ENCODE results near the gene FIBCD1. TPM values are rescaled to one million over a fixed set of nuclear protein-coding genes. Genes with fewer than 3 reads are reported as not detected.

The FIBCD1 gene
- total and polyA plus RNA-seq, 9 of the 15 experiments (the other 6 are each of a cell fraction or from before 2014, with no cell fraction given): 0.53 to 1.2 (median 0.95) TPM; not detected in 4

GRCh38 chr9:130973686-130974281, 34.7 kb upstream of the FIBCD1 start:
- Histone ChIP-seq H3K36me3 (ENCODE audit: control insufficient read depth, insufficient read depth, low read length) (no peaks in the 10 kb centered on the region), H3K27ac (ENCODE audit: extremely low read depth, low read depth, low read length) (no peak overlapping the region), H3K4me3 (no peak overlapping the region), H2AFZ (ENCODE audit: low read depth, low read length) (no peak overlapping the region), H3K27me3 (ENCODE audit: control insufficient read depth in 2 of 2, insufficient read depth in 2 of 2, low read length in 2 of 2) (peaks cover 80 to 98% of the 10 kb centered on the region in 2 experiments), H3K9ac (ENCODE audit: insufficient read depth in 1 of 2, low read depth in 2 of 2, low read length in 2 of 2) (peak overlapping the region in 1 of 2 experiments; percentile 3; a peak in 1 of 4 replicates), H3K4me1 (replicated peaks in 1 of 2; ENCODE audit: control insufficient read depth in 2 of 2, insufficient read depth in 2 of 2, low read length in 2 of 2) (peaks cover 0 to 20% of the 10 kb centered on the region in 2 experiments; a peak in 1 of 5 replicates), H3K9me3 (replicated peaks; ENCODE audit: control insufficient read depth, insufficient read depth, low read depth, low read length) (no peaks in the 10 kb centered on the region; the same call in 1 of the 2 replicates), H4K20me1 (replicated peaks; ENCODE audit: control insufficient read depth, insufficient read depth, low read length) (peaks cover 62% of the 10 kb centered on the region), H3K4me2 (ENCODE audit: insufficient read depth, low read length) (no peak overlapping the region), H3K9me1 (ENCODE audit: control insufficient read depth, insufficient read depth, low read length) (no peaks in the 10 kb centered on the region), H3K79me2 (ENCODE audit: control insufficient read depth, insufficient read depth, low read length) (no peaks in the 10 kb centered on the region)
- intact Hi-C loops (cut with micrococcal nuclease): no loop called here
- peak; percentile 8 for ATAC-seq
- peak in 3 of 4 experiments; percentile 62 to 65 (median 63) for DNase-seq (ENCODE audit: extremely low read depth in 1 of 4, low spot score in 3 of 4)
- BruUV-seq (replicated peaks): no TSS peak
- POLR2A ChIA-PET: interaction anchor here (0.5 to 4.2 kb wide), 28 partner anchors 8 to 205 kb away, joined by 3 to 86 read pairs (median 3); partner anchors contain the start of gene LAMC3
- TF ChIP-seq SREBF1 (IDR thresholded peaks at IDR 0.05; ENCODE audit: borderline replicate concordance, low read depth, low read length): no peak
- TF ChIP-seq SIX5 (IDR thresholded peaks at IDR 0.05; ENCODE audit: borderline replicate concordance in 1 of 2, insufficient read depth in 1 of 2, low read depth in 1 of 2, low read length in 2 of 2): no peak
- TF ChIP-seq GTF3C2 (IDR thresholded peaks at IDR 0.05; ENCODE audit: borderline replicate concordance, extremely low read depth, insufficient read length): no peak
- no peak for TF ChIP-seq BRCA1 (IDR thresholded peaks at IDR 0.05)
- TF ChIP-seq BRCA1 (CRISPR knock-in tag; IDR thresholded peaks at IDR 0.05): no peak
- no peak for TF ChIP-seq STAT5A (IDR thresholded peaks at IDR 0.05; ENCODE audit: borderline replicate concordance, low read length)
- no peak for TF ChIP-seq CBX3 (IDR thresholded peaks at IDR 0.05; ENCODE audit: borderline replicate concordance in 1 of 2, low read length in 2 of 2)
- no peak for TF ChIP-seq POLR2H (tag; IDR thresholded peaks at IDR 0.05; ENCODE audit: low read depth)
- no peak for TF ChIP-seq PHF20 (IDR thresholded peaks at IDR 0.05; ENCODE audit: partially characterized antibody)
- no peak for TF ChIP-seq MEF2A (IDR thresholded peaks at IDR 0.05; ENCODE audit: control insufficient read depth, low read depth, low read length)
- TF ChIP-seq THRAP3 (IDR thresholded peaks at IDR 0.05; ENCODE audit: borderline replicate concordance): no peak
- no peak for TF ChIP-seq ZNF79 (CRISPR knock-in tag; IDR thresholded peaks at IDR 0.05; ENCODE audit: low read depth)
- TF ChIP-seq EP400 (IDR thresholded peaks at IDR 0.05): no peak
- TF ChIP-seq ZNF140 (CRISPR knock-in tag; IDR thresholded peaks at IDR 0.05): no peak
- TF ChIP-seq POLR2B (IDR thresholded peaks at IDR 0.05; ENCODE audit: low read depth, partially characterized antibody): no peak
- no peak for TF ChIP-seq RBM14 (IDR thresholded peaks at IDR 0.05; ENCODE audit: borderline replicate concordance, insufficient read depth, low read depth, low read length)
- FAIRE-seq: no peak
- CTCF ChIA-PET (ENCODE audit: low intra/inter-chr PET ratio): no interaction called here
- in situ Hi-C loops (cut with MboI): no loop called here
- WGBS (ENCODE audit: insufficient coverage, low coverage, missing lambda C conversion rate): under 1% methylated on average over 21 of the region's 21 CpGs

Measured in K562 (cell line).